K562 (cell line): Measurements from ENCODE around the gene ADAT1. TPM values are rescaled to one million over a fixed set of nuclear protein-coding genes. Genes with fewer than 3 reads are reported as not detected.
A peak's percentile ranks its signal among the peaks of the same experiment; 100 is the strongest.

Source experiments
- ATAC-seq: fragments of 200-7000 bp; cut with Tn5 transposase; 3 replicates; pipeline ENCODE4 v1.9.1; 2020; ENCODE audit warnings: moderate library complexity
- BruUV-seq: library from RNA; stranded (reverse); fragments of 400-500 nt; replicated peaks from 2 replicates; lab custom pipeline; 2021; lab: Mats Ljungman, UMichigan
- CTCF ChIA-PET: fragments of 300-600 bp; formaldehyde crosslinking; extraction: SDS; loops from one replicate; lab custom pipeline; 2021; ENCODE audit warnings: low intra/inter-chr PET ratio; lab: Yijun Ruan, JAX
- POLR2A ChIA-PET: fragments of 300-600, 350-650 bp; sonication (Branson Sonifier 250); formaldehyde crosslinking; extraction: SDS; loops from one replicate; lab custom pipeline; 2021; ENCODE audit warnings: antibody characterized with exemption, inconsistent platforms; lab: Yijun Ruan, JAX
- DNase-seq, 4 experiments: peaks; one replicate each; pipeline versions ENCODE4 v3.0.0 to v3.0.0-alpha.2; 2011 to 2018; ENCODE audit warnings: low spot score in 3 of 4, mixed read lengths in 3 of 4; ENCODE audit errors: extremely low read depth in 1 of 4
- FAIRE-seq: peaks from 2 replicates; lab custom pipeline; 2011; peaks lifted over from hg19 to GRCh38; lab: Jason Lieb, UNC
- H2AFZ ChIP-seq: 2 replicates; pipeline ENCODE4 v1.6.0; 2011; ENCODE audit warnings: low read depth, low read length, control low read depth, inconsistent platforms
- H3K27ac ChIP-seq: fragments of 200-600 bp; 3 replicates; pipeline ENCODE4 v1.8.0; 2011; ENCODE audit warnings: low read depth, mild to moderate bottlenecking, control low read depth, inconsistent platforms, low read length, moderate library complexity, mixed read lengths; ENCODE audit errors: extremely low read depth
- H3K27me3 ChIP-seq, 2 experiments: fragments of 300-600 bp in 1 of 2; 2 replicates in 1 of 2; 3 replicates in 1 of 2; pipeline versions ENCODE4 v1.6.0 to v1.8.0; 2011; ENCODE audit warnings: inconsistent platforms in 2 of 2, low read length in 2 of 2, mild to moderate bottlenecking in 1 of 2, mixed read lengths in 1 of 2, moderate library complexity in 1 of 2; ENCODE audit not compliant: control insufficient read depth in 2 of 2, insufficient read depth in 2 of 2
- H3K36me3 ChIP-seq: fragments of 300-600 bp; 3 replicates; pipeline ENCODE4 v1.8.0; 2011; ENCODE audit warnings: mild to moderate bottlenecking, low read length, inconsistent platforms; ENCODE audit not compliant: control insufficient read depth, insufficient read depth
- H3K4me1 ChIP-seq, 2 experiments: fragments of 200-600 bp in 1 of 2; replicated peaks in 1 of 2; 2 replicates in 1 of 2; 3 replicates in 1 of 2; pipeline versions ENCODE4 v1.5.1 to v1.8.0; 2011; ENCODE audit warnings: inconsistent platforms in 2 of 2, low read length in 2 of 2, mild to moderate bottlenecking in 1 of 2, mixed read lengths in 1 of 2, moderate library complexity in 1 of 2; ENCODE audit not compliant: control insufficient read depth in 2 of 2, insufficient read depth in 2 of 2
- H3K4me2 ChIP-seq: 2 replicates; pipeline ENCODE4 v1.6.1; 2011; ENCODE audit warnings: low read length, control low read depth, inconsistent platforms, mixed read lengths; ENCODE audit not compliant: insufficient read depth
- H3K4me3 ChIP-seq: fragments of 200-600 bp; sonication (generic), shearing (Covaris generic); 2 replicates; pipeline ENCODE4 v1.5.1; 2016; ENCODE audit warnings: control low read depth, inconsistent platforms
- H3K79me2 ChIP-seq: fragments of 200-600 bp; 3 replicates; pipeline ENCODE4 v1.8.0; 2011; ENCODE audit warnings: low read length, inconsistent platforms; ENCODE audit not compliant: control insufficient read depth, insufficient read depth
- H3K9ac ChIP-seq, 2 experiments: 2 replicates each; pipeline versions ENCODE4 v1.6.0 to v1.6.1; 2011; ENCODE audit warnings: low read depth in 2 of 2, low read length in 2 of 2, control low read depth in 1 of 2, inconsistent platforms in 1 of 2, mild to moderate bottlenecking in 1 of 2, mixed read lengths in 1 of 2; ENCODE audit not compliant: insufficient read depth in 1 of 2
- H3K9me1 ChIP-seq: one replicate; pipeline ENCODE4 v1.6.0; 2011; ENCODE audit warnings: inconsistent platforms, mild to moderate bottlenecking, low read length, moderate library complexity; ENCODE audit not compliant: control insufficient read depth, insufficient read depth
- H3K9me3 ChIP-seq: replicated peaks from 2 replicates; pipeline ENCODE4 v1.5.1; 2011; ENCODE audit warnings: low read depth, low read length, inconsistent platforms; ENCODE audit not compliant: control insufficient read depth, insufficient read depth
- H4K20me1 ChIP-seq: replicated peaks from 2 replicates; pipeline ENCODE4 v1.6.1; 2011; ENCODE audit warnings: low read length, inconsistent platforms, mixed read lengths; ENCODE audit not compliant: control insufficient read depth, insufficient read depth
- HNRNPLL ChIP-seq: fragments of 200-400 bp; formaldehyde crosslinking; IDR thresholded peaks from 2 replicates; pipeline ENCODE4 v1.6.1; 2017; ENCODE audit warnings: low read length, low read depth, mild to moderate bottlenecking; ENCODE audit not compliant: poor library complexity, severe bottlenecking
- LEF1 ChIP-seq: fragments of 450-650 bp; IDR thresholded peaks from 2 replicates; pipeline ENCODE4 v1.6.1; 2016; ENCODE audit warnings: mild to moderate bottlenecking
- MEF2A ChIP-seq: IDR thresholded peaks from 2 replicates; pipeline ENCODE4 v1.6.1; 2011; ENCODE audit warnings: low read depth, mild to moderate bottlenecking, low read length, moderate library complexity; ENCODE audit not compliant: control insufficient read depth
- POLR2H ChIP-seq: IDR thresholded peaks from 2 replicates; pipeline ENCODE4 v1.6.1; 2016; ENCODE audit warnings: missing genetic modification characterization, low read depth, mild to moderate bottlenecking, control low read depth, missing compliant biosample characterization, moderate library complexity
- RB1 ChIP-seq: fragments of 450-650 bp; IDR thresholded peaks from 2 replicates; pipeline ENCODE4 v1.6.1; 2017; ENCODE audit warnings: low read depth, mild to moderate bottlenecking
- RCOR1 ChIP-seq, 2 experiments: IDR thresholded peaks; 2 replicates each; pipeline ENCODE4 v1.6.1; 2012; ENCODE audit warnings: low read depth in 2 of 2, low read length in 2 of 2, borderline replicate concordance in 1 of 2, improper control_type of control experiment in 1 of 2
- SIN3B ChIP-seq: fragments of 450-650 bp; IDR thresholded peaks from 2 replicates; pipeline ENCODE4 v1.6.1; 2017; ENCODE audit warnings: low read depth, mild to moderate bottlenecking, moderate library complexity
- SMAD1 ChIP-seq: fragments of 150-350 bp; IDR thresholded peaks from 2 replicates; pipeline ENCODE4 v1.6.1; 2014; ENCODE audit warnings: low read length, low read depth; ENCODE audit not compliant: partially characterized antibody
- SMC3 ChIP-seq: conservative IDR thresholded peaks from 2 replicates; pipeline ENCODE4 v1.6.1; 2011; ENCODE audit warnings: low read depth, low read length, improper control_type of control experiment; ENCODE audit not compliant: insufficient read depth
- ZC3H4 ChIP-seq: sonication (generic); formaldehyde crosslinking; IDR thresholded peaks from 2 replicates; pipeline ENCODE4 v1.9.0; 2021; ENCODE audit warnings: missing genetic modification reagents, borderline replicate concordance
- ZNF274 ChIP-seq: IDR thresholded peaks from 2 replicates; pipeline ENCODE4 v1.6.1; 2011; ENCODE audit warnings: low read depth, mild to moderate bottlenecking, low read length, moderate library complexity, borderline replicate concordance
- in situ Hi-C: fragments of 300-500 bp; cut with MboI; formaldehyde crosslinking; loops from 4 replicates; pipeline ENCODE4 v1.15.0; 2018; ENCODE audit warnings: inconsistent platforms, mixed read lengths
- intact Hi-C: fragments of 100-400 bp; cut with micrococcal nuclease; formaldehyde crosslinking; loops from 2 replicates; pipeline ENCODE4 v1.14.2; 2022
- polyA plus RNA-seq, 8 experiments: library from polyadenylated mRNA; depleted of rRNA in 4 of 8; stranded (reverse) in 5 of 8; unstranded in 3 of 8; fragments of >200 nt; fragmentation: Nextera tagmentation in 2 of 8; fragmentation: Illumina TruSeq in 1 of 8; extraction: Ambion mirVana in 2 of 8; extraction: Trizol in 1 of 8; gene quantifications; 2 replicates each; pipeline versions ENCODE4 v1.2.1 to v1.2.3, GENCODE V29; 2011 to 2014; ENCODE audit warnings: inconsistent platforms in 1 of 8, missing spikeins in 1 of 8
- total RNA-seq, 7 experiments: library from RNA; depleted of rRNA in 6 of 7; stranded (reverse); fragments of >200 nt in 6 of 7; fragmentation: Illumina TruSeq in 2 of 7; extraction: Trizol in 2 of 7; gene quantifications; 2 replicates each; pipeline versions ENCODE4 v1.2.1 to v1.2.3, GENCODE V29; 2011 to 2021; ENCODE audit warnings: low replicate concordance in 1 of 7
- TF ChIP-seq, protein P1 (sequence below): IDR thresholded peaks from 3 replicates; pipeline ENCODE4 v1.6.1; 2011; ENCODE audit warnings: borderline replicate concordance, mild to moderate bottlenecking; ENCODE audit not compliant: insufficient read length, insufficient read depth
- TF ChIP-seq, protein P2 (sequence below): fragments of 450-650 bp; formaldehyde crosslinking; IDR thresholded peaks from 2 replicates; pipeline ENCODE4 v1.4.0; 2020; ENCODE audit warnings: mild to moderate bottlenecking
- TF ChIP-seq, protein P3 (sequence below): sonication (generic); formaldehyde crosslinking; IDR thresholded peaks from 2 replicates; pipeline ENCODE4 v1.8.0; 2022; ENCODE audit warnings: mild to moderate bottlenecking, missing genetic modification reagents

Gene ADAT1
- total and polyA plus RNA-seq, 9 of the 15 experiments (the other 6 are each of a cell fraction or from before 2014, with no cell fraction given), result 16.0 to 36.7 (median 28.2) TPM

DNA sequence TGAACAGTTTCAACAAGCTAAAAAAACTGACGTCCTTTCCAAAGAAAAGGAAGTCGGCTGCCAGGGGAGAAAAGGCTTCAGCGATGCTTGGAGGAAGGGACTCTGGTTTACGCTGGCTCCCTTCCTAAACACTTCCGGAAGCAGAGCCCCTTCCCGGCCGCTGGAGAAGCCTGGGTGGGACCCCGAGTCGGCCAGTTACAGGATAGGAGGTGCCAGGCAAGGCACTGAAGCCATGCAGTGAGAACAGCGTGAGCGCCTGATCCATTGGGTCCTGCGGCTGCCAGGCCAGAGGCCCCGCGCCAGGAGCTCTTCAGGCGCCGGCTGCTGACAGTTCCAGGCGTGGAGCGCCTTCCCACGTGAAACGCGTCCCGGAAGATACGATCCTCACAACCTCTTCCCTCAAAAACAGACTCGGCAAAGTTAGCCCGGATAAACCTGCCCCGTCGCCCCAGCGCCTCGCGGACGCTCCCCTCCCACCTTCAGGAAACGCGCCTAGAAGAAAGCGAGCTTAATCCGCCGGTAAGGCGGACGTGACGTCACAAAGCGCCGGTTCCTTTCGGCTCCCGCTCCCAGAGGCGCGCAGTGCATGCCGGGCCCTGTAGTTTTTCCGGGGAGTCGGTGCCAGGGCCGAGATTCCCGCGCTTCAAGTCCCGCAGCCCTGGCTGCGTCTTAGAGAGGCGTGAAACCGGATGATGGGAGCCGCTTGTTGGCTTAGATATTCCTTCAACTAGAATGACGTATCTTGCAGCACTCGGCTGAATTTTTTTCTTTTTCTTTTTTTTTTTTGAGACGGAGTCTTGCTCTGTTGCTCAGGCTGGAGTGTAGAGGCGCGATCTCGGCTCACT is at the start of gene ADAT1 (continued):
- TF ChIP-seq, protein P1, sequence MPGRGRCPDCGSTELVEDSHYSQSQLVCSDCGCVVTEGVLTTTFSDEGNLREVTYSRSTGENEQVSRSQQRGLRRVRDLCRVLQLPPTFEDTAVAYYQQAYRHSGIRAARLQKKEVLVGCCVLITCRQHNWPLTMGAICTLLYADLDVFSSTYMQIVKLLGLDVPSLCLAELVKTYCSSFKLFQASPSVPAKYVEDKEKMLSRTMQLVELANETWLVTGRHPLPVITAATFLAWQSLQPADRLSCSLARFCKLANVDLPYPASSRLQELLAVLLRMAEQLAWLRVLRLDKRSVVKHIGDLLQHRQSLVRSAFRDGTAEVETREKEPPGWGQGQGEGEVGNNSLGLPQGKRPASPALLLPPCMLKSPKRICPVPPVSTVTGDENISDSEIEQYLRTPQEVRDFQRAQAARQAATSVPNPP, result no peak
- TF ChIP-seq RB1, result peak; percentile 94
- TF ChIP-seq RCOR1 (IDR thresholded peaks at IDR 0.05; ENCODE audit: borderline replicate concordance in 1 of 2, low read depth in 2 of 2, low read length in 2 of 2), result peak in 1 of 2 experiments; percentile 38; a peak in 1 of 4 replicates

DNA sequence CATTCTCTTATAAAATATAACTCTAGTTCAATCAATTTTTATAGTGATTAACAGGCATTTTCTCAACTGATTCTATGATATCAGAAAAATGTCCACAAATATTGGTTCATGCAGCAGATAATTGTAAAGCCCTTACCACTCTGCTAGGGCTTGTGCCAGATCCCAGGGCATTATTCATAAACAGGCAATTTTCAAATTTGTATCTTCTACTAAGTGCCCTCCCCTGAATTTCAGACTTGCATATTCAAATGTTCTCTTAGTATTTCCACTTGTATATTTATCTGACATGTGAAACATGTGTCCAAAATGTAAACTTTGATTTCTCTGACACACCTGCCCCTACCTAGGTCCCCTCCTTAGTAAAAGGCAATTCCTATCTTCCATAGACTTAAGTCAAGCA is 44.4 kb upstream of the ADAT1 start:
- no peak for FAIRE-seq
- Histone ChIP-seq H3K4me3 (no peak overlapping the region), H3K4me1 (no peaks in the 10 kb centered on the region), H3K9ac (no peak overlapping the region), H3K4me2 (no peak overlapping the region), H4K20me1 (no peaks in the 10 kb centered on the region), H3K27ac (no peak overlapping the region), H3K9me1 (no peaks in the 10 kb centered on the region), H2AFZ (no peak overlapping the region), H3K27me3 (peaks cover 4 to 8% of the 10 kb centered on the region in 2 experiments; a peak in 2 of 5 replicates), H3K36me3 (no peaks in the 10 kb centered on the region), H3K79me2 (no peaks in the 10 kb centered on the region), H3K9me3 (no peaks in the 10 kb centered on the region)
- in situ Hi-C loops (no loop called here), intact Hi-C loops (no loop called here)
- BruUV-seq, result no TSS peak
- ChIA-PET CTCF (no interaction called here), POLR2A (no interaction called here)
- DNase-seq, result no peak
- ATAC-seq, result no peak
- TF ChIP-seq ZNF274, result no peak
- TF ChIP-seq ZC3H4 (CRISPR knock-in tag), result no peak
- TF ChIP-seq, protein P2, sequence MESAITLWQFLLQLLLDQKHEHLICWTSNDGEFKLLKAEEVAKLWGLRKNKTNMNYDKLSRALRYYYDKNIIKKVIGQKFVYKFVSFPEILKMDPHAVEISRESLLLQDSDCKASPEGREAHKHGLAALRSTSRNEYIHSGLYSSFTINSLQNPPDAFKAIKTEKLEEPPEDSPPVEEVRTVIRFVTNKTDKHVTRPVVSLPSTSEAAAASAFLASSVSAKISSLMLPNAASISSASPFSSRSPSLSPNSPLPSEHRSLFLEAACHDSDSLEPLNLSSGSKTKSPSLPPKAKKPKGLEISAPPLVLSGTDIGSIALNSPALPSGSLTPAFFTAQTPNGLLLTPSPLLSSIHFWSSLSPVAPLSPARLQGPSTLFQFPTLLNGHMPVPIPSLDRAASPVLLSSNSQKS (CRISPR knock-in tag), result no peak
- no peak for TF ChIP-seq SMAD1
- TF ChIP-seq SMC3, result no peak
- TF ChIP-seq POLR2H (tag), result no peak
- no peak for TF ChIP-seq LEF1
- TF ChIP-seq HNRNPLL, result no peak
- TF ChIP-seq SIN3B, result no peak
- no peak for TF ChIP-seq MEF2A
- TF ChIP-seq, protein P3, sequence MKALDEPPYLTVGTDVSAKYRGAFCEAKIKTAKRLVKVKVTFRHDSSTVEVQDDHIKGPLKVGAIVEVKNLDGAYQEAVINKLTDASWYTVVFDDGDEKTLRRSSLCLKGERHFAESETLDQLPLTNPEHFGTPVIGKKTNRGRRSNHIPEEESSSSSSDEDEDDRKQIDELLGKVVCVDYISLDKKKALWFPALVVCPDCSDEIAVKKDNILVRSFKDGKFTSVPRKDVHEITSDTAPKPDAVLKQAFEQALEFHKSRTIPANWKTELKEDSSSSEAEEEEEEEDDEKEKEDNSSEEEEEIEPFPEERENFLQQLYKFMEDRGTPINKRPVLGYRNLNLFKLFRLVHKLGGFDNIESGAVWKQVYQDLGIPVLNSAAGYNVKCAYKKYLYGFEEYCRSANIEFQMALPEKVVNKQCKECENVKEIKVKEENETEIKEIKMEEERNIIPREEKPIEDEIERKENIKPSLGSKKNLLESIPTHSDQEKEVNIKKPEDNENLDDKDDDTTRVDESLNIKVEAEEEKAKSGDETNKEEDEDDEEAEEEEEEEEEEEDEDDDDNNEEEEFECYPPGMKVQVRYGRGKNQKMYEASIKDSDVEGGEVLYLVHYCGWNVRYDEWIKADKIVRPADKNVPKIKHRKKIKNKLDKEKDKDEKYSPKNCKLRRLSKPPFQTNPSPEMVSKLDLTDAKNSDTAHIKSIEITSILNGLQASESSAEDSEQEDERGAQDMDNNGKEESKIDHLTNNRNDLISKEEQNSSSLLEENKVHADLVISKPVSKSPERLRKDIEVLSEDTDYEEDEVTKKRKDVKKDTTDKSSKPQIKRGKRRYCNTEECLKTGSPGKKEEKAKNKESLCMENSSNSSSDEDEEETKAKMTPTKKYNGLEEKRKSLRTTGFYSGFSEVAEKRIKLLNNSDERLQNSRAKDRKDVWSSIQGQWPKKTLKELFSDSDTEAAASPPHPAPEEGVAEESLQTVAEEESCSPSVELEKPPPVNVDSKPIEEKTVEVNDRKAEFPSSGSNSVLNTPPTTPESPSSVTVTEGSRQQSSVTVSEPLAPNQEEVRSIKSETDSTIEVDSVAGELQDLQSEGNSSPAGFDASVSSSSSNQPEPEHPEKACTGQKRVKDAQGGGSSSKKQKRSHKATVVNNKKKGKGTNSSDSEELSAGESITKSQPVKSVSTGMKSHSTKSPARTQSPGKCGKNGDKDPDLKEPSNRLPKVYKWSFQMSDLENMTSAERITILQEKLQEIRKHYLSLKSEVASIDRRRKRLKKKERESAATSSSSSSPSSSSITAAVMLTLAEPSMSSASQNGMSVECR (CRISPR knock-in tag), result no peak
